H1 (cell line): ENCODE measurements around the gene PRDM10. TPM values are rescaled to one million over a fixed set of nuclear protein-coding genes. Genes with fewer than 3 reads are reported as not detected.

Experiments used
- CTCF ChIA-PET: fragments of 300-600 bp; sonication (Branson Sonifier 250); formaldehyde crosslinking; loops from one replicate; lab custom pipeline; 2021; ENCODE audit not compliant: partially characterized antibody; lab: Charles Lee
- POLR2A ChIA-PET: fragments of 300-600 bp; sonication (Branson Sonifier 250); formaldehyde crosslinking; loops from one replicate; lab custom pipeline; 2021; ENCODE audit warnings: inconsistent platforms; ENCODE audit not compliant: partially characterized antibody; lab: Charles Lee
- DNase-seq, 2 experiments: peaks; one replicate each; pipeline versions ENCODE4 v3.0.0 to v3.0.0-alpha.2; 2010 to 2022; ENCODE audit warnings: low spot score in 2 of 2, low read depth in 1 of 2, mixed read lengths in 1 of 2
- FAIRE-seq: peaks from 2 replicates; lab custom pipeline; 2011; peaks lifted over from hg19 to GRCh38; lab: Jason Lieb, UNC
- H2AFZ ChIP-seq: 2 replicates; pipeline ENCODE4 v1.8.1; 2012; ENCODE audit warnings: low read length, inconsistent platforms
- H2AK5ac ChIP-seq: 2 replicates; pipeline ENCODE4 v1.6.1; 2013; ENCODE audit warnings: low read depth, low read length
- H2BK120ac ChIP-seq: replicated peaks from 2 replicates; pipeline ENCODE3; 2013; ENCODE audit warnings: low read depth, low read length, inconsistent platforms
- H2BK12ac ChIP-seq: 2 replicates; pipeline ENCODE4 v1.6.1; 2013; ENCODE audit warnings: low read depth, low read length
- H2BK15ac ChIP-seq: 2 replicates; pipeline ENCODE4 v1.6.1; 2013; ENCODE audit warnings: low read length
- H2BK20ac ChIP-seq: 2 replicates; pipeline ENCODE4 v1.6.1; 2013; ENCODE audit warnings: low read length
- H2BK5ac ChIP-seq: 2 replicates; pipeline ENCODE4 v1.6.1; 2013; ENCODE audit warnings: low read depth, low read length
- H3K14ac ChIP-seq: 2 replicates; pipeline ENCODE4 v1.6.1; 2013; ENCODE audit warnings: inconsistent platforms; ENCODE audit not compliant: insufficient read length
- H3K18ac ChIP-seq: 2 replicates; pipeline ENCODE4 v1.6.1; 2013; ENCODE audit warnings: low read length; ENCODE audit errors: extremely low read depth
- H3K23ac ChIP-seq: 2 replicates; pipeline ENCODE4 v1.6.1; 2013; ENCODE audit warnings: inconsistent platforms; ENCODE audit not compliant: insufficient read length
- H3K23me2 ChIP-seq: 2 replicates; pipeline ENCODE4 v1.6.1; 2013; ENCODE audit warnings: low read depth, low read length
- H3K27ac ChIP-seq: 2 replicates; pipeline ENCODE4 v1.6.1; 2011; ENCODE audit warnings: low read depth, low read length, inconsistent platforms
- H3K27me3 ChIP-seq, 4 experiments: replicated peaks in 1 of 4; 1 replicate in 1 of 4; 2 replicates in 3 of 4; pipeline versions ENCODE4 v1.6.1 to v1.8.1; 2011 to 2013; ENCODE audit warnings: low read length in 3 of 4, mild to moderate bottlenecking in 3 of 4, inconsistent platforms in 2 of 4, mixed read lengths in 2 of 4, moderate library complexity in 1 of 4; ENCODE audit not compliant: control insufficient read depth in 3 of 4, insufficient read depth in 3 of 4; ENCODE audit errors: extremely low read depth in 1 of 4
- H3K36me3 ChIP-seq, 4 experiments: 2 replicates each; pipeline versions ENCODE4 v1.6.1 to v1.8.1; 2011 to 2013; ENCODE audit warnings: mild to moderate bottlenecking in 4 of 4, low read length in 3 of 4, moderate library complexity in 2 of 4, control low read depth in 1 of 4, inconsistent platforms in 1 of 4; ENCODE audit not compliant: insufficient read depth in 4 of 4, control insufficient read depth in 2 of 4
- H3K4ac ChIP-seq: replicated peaks from 2 replicates; pipeline ENCODE3; 2013; ENCODE audit warnings: low read length, low read depth, mixed read lengths, inconsistent platforms; ENCODE audit not compliant: insufficient read length
- H3K4me1 ChIP-seq, 4 experiments: replicated peaks in 1 of 4; 1 replicate in 1 of 4; 2 replicates in 3 of 4; pipeline versions ENCODE4 v1.6.1 to v1.8.1; 2011 to 2013; ENCODE audit warnings: low read length in 3 of 4, inconsistent platforms in 2 of 4, mixed read lengths in 1 of 4; ENCODE audit not compliant: insufficient read depth in 4 of 4, control insufficient read depth in 3 of 4
- H3K4me2 ChIP-seq, 2 experiments: 2 replicates each; pipeline versions ENCODE4 v1.6.1 to v1.8.1; 2011 to 2013; ENCODE audit warnings: low read depth in 2 of 2, low read length in 2 of 2, control low read depth in 1 of 2, inconsistent platforms in 1 of 2, mild to moderate bottlenecking in 1 of 2; ENCODE audit not compliant: insufficient read depth in 1 of 2
- H3K4me3 ChIP-seq, 4 experiments: fragments of 200-600, 300-600 bp in 1 of 4; sonication (generic), shearing (Covaris generic), sonication (Bioruptor Twin) in 1 of 4; 2 replicates each; pipeline versions ENCODE4 v1.5.1 to v1.8.1; 2011 to 2016; ENCODE audit warnings: low read length in 4 of 4, low read depth in 3 of 4, control low read depth in 2 of 4, inconsistent platforms in 2 of 4, mild to moderate bottlenecking in 2 of 4, mixed read lengths in 1 of 4, moderate library complexity in 1 of 4; ENCODE audit not compliant: insufficient read depth in 2 of 4; ENCODE audit errors: extremely low read depth in 1 of 4
- H3K56ac ChIP-seq: replicated peaks from 2 replicates; pipeline ENCODE3; 2013; ENCODE audit warnings: low read depth, mild to moderate bottlenecking, mixed read lengths, low read length, inconsistent platforms; ENCODE audit not compliant: insufficient read length
- H3K79me1 ChIP-seq: 2 replicates; pipeline ENCODE4 v1.6.1; 2013; ENCODE audit warnings: low read depth, low read length, control low read depth
- H3K79me2 ChIP-seq, 2 experiments: 2 replicates each; pipeline versions ENCODE4 v1.6.1 to v1.8.1; 2012 to 2013; ENCODE audit warnings: low read length in 2 of 2, mild to moderate bottlenecking in 2 of 2, inconsistent platforms in 1 of 2; ENCODE audit not compliant: insufficient read depth in 2 of 2, control insufficient read depth in 1 of 2
- H3K9ac ChIP-seq, 4 experiments: replicated peaks in 1 of 4; 1 replicate in 1 of 4; 2 replicates in 3 of 4; pipeline versions ENCODE4 v1.6.1 to v1.8.1; 2011 to 2013; ENCODE audit warnings: low read depth in 3 of 4, low read length in 3 of 4, control low read depth in 2 of 4, mild to moderate bottlenecking in 2 of 4, moderate library complexity in 2 of 4, inconsistent platforms in 1 of 4; ENCODE audit errors: extremely low read depth in 1 of 4
- H3K9me3 ChIP-seq, 2 experiments: 2 replicates each; pipeline versions ENCODE4 v1.6.1 to v1.8.1; 2012 to 2013; ENCODE audit warnings: mild to moderate bottlenecking in 2 of 2, moderate library complexity in 2 of 2, control low read depth in 1 of 2, inconsistent platforms in 1 of 2, low read depth in 1 of 2, low read length in 1 of 2, mixed read lengths in 1 of 2; ENCODE audit not compliant: insufficient read depth in 2 of 2
- H4K20me1 ChIP-seq, 2 experiments: replicated peaks in 1 of 2; 2 replicates each; pipeline versions ENCODE3 to v1.8.1; 2011 to 2013; ENCODE audit warnings: inconsistent platforms in 2 of 2, low read length in 2 of 2, mild to moderate bottlenecking in 1 of 2; ENCODE audit not compliant: insufficient read depth in 2 of 2, control insufficient read depth in 1 of 2
- H4K5ac ChIP-seq: 2 replicates; pipeline ENCODE4 v1.6.1; 2013; ENCODE audit warnings: low read length, low read depth, mixed read lengths, inconsistent platforms; ENCODE audit not compliant: insufficient read length
- H4K8ac ChIP-seq: 2 replicates; pipeline ENCODE4 v1.8.0; 2013; ENCODE audit warnings: mild to moderate bottlenecking, moderate library complexity, low read length, inconsistent platforms; ENCODE audit not compliant: insufficient read depth; ENCODE audit errors: extremely low read depth
- H4K91ac ChIP-seq: replicated peaks from 2 replicates; pipeline ENCODE3; 2013; ENCODE audit warnings: low read length, mixed read lengths, inconsistent platforms; ENCODE audit not compliant: insufficient read length
- CTBP2 ChIP-seq: IDR thresholded peaks from 2 replicates; pipeline ENCODE4 v1.7.0; 2011; ENCODE audit warnings: borderline replicate concordance, mild to moderate bottlenecking, moderate library complexity, mixed read lengths, low read length; ENCODE audit not compliant: insufficient read depth, insufficient read length
- EGR1 ChIP-seq: IDR thresholded peaks from 2 replicates; pipeline ENCODE4 v1.6.1; 2011; ENCODE audit warnings: low read depth, low read length, borderline replicate concordance
- GABPA ChIP-seq: IDR thresholded peaks from 2 replicates; pipeline ENCODE4 v1.6.1; 2011; ENCODE audit warnings: mild to moderate bottlenecking, low read length, moderate library complexity, borderline replicate concordance; ENCODE audit not compliant: insufficient read depth
- GTF2F1 ChIP-seq: IDR thresholded peaks from 2 replicates; pipeline ENCODE4 v1.6.1; 2012; ENCODE audit warnings: low read depth, low read length, improper control_type of control experiment, borderline replicate concordance
- JUND ChIP-seq: IDR thresholded peaks from 2 replicates; pipeline ENCODE4 v1.6.1; 2011; ENCODE audit warnings: mild to moderate bottlenecking, improper control_type of control experiment, low read length
- KDM4A ChIP-seq: IDR thresholded peaks from one replicate; pipeline ENCODE4 v1.7.1; 2012; ENCODE audit warnings: low read depth, mild to moderate bottlenecking, moderate library complexity, low read length, inconsistent platforms; ENCODE audit not compliant: severe bottlenecking
- NRF1 ChIP-seq: IDR thresholded peaks from 2 replicates; pipeline ENCODE4 v1.6.1; 2011; ENCODE audit warnings: mild to moderate bottlenecking, low read depth, low read length, improper control_type of control experiment
- RFX5 ChIP-seq: IDR thresholded peaks from 2 replicates; pipeline ENCODE4 v1.6.1; 2011; ENCODE audit warnings: low read depth, low read length, improper control_type of control experiment, borderline replicate concordance
- SP4 ChIP-seq: IDR thresholded peaks from 2 replicates; pipeline ENCODE4 v1.6.1; 2012; ENCODE audit warnings: low read length, inconsistent platforms
- SUZ12 ChIP-seq: fragments of 200-600 bp; sonication (generic); IDR thresholded peaks from 2 replicates; pipeline ENCODE4 v1.6.1; 2012; ENCODE audit warnings: mild to moderate bottlenecking, inconsistent platforms, low read length, moderate library complexity, mixed read lengths
- TEAD4 ChIP-seq: IDR thresholded peaks from 2 replicates; pipeline ENCODE4 v1.6.1; 2012; ENCODE audit warnings: low read depth, low read length, inconsistent platforms, mixed read lengths
- ZNF274 ChIP-seq: IDR thresholded peaks from 2 replicates; pipeline ENCODE4 v1.7.0; 2012; ENCODE audit warnings: low read length, borderline replicate concordance; ENCODE audit errors: extremely low read depth
- WGBS, 2 experiments: shearing (Covaris generic) in 1 of 2; methylation state at CpG; one replicate each; pipeline versions ENCODE4 v1.1.6 to v1.1.7; 2013 to 2015; ENCODE audit warnings: low lambda C conversion rate in 2 of 2, mixed read lengths in 2 of 2, inconsistent platforms in 1 of 2, low coverage in 1 of 2, missing lambda C conversion rate in 1 of 2; ENCODE audit not compliant: insufficient replicate concordance in 2 of 2, insufficient coverage in 1 of 2, insufficient read length in 1 of 2; ENCODE audit errors: extremely low coverage in 1 of 2, missing lambda C conversion rate in 1 of 2; 5-methylcytosine and 5-hydroxymethylcytosine counted together
- polyA plus RNA-seq, 7 experiments: library from polyadenylated mRNA; depleted of rRNA in 3 of 7; stranded (reverse) in 5 of 7; unstranded in 2 of 7; fragments of >200 nt in 5 of 7; fragments of 200-250 nt in 2 of 7; gene quantifications; 1 replicate in 5 of 7; 2 replicates in 1 of 7; 4 replicates in 1 of 7; pipeline versions ENCODE4 v1.2.1 to v1.2.3, GENCODE V29; 2011 to 2013; ENCODE audit warnings: missing spikeins in 2 of 7, mixed read lengths in 2 of 7
- total RNA-seq: library from RNA; stranded (reverse); fragmentation: NEBNext Ultra II Directional; extraction: Animal tissue kit (Norgen Biotek cat#: 25700); gene quantifications from 2 replicates; pipeline ENCODE4 v1.2.1, GENCODE V29; 2021
- TF ChIP-seq, protein P1 (sequence below): IDR thresholded peaks from 2 replicates; pipeline ENCODE4 v1.6.1; 2012; ENCODE audit warnings: inconsistent platforms

PRDM10 gene
- total and polyA plus RNA-seq, 2 of the 8 experiments (the other 6 are each of a cell fraction or from before 2014, with no cell fraction given) = 15.5 to 19.2 TPM

DNA sequence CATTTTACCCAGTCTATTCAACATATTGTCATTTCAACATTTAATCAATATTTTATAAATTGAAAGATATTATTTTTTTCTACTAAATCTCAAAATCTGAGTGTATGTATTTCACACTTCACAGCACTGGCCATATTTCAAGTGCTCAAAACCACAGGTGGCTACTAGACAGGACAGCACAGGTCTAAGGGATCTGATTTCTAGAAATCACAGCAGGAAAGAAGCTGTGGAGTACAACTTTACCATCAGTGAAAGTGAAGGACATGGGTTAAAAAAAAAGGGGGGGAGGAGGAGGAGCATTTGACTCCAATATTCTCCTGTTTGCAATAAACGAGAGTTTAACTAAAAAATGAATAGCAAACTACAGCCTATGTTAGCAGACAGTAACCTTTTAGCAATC is 4.5 kb downstream of the PRDM10 start:
- H2BK5ac ChIP-seq = no peak overlapping the region
- H3K18ac ChIP-seq = no peak overlapping the region
- no peak overlapping the region for H3K4ac ChIP-seq
- CTCF ChIA-PET = interaction anchor here (1.1 to 1.3 kb wide), 2 partner anchors 51 to 87 kb away, joined by 3 to 4 read pairs; no protein-coding TSS in a partner anchor
- no peak overlapping the region for H3K14ac ChIP-seq
- WGBS, 2 experiments = 68% methylated on average over 1 of the region's 1 CpG; no CpG with 5 or more reads in 1 of the 2 experiments
- peaks cover 0 to 4% of the 10 kb centered on the region in 2 experiments for H4K20me1 ChIP-seq
- TF ChIP-seq KDM4A (no peak), EGR1 (no peak), GTF2F1 (no peak), SUZ12 (no peak), SP4 (no peak), TEAD4 (no peak), GABPA (no peak), NRF1 (no peak), CTBP2 (no peak), RFX5 (no peak), ZNF274 (no peak), JUND (no peak)
- TF ChIP-seq, protein P1, sequence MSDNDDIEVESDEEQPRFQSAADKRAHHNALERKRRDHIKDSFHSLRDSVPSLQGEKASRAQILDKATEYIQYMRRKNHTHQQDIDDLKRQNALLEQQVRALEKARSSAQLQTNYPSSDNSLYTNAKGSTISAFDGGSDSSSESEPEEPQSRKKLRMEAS = no peak
- H2AFZ ChIP-seq = no peak overlapping the region
- H3K23ac ChIP-seq = no peak overlapping the region
- no peak overlapping the region for H3K4me3 ChIP-seq
- FAIRE-seq = no peak
- no peaks in the 10 kb centered on the region for H3K27me3 ChIP-seq
- H3K79me2 ChIP-seq = peaks cover 4 to 64% of the 10 kb centered on the region in 2 experiments
- H3K79me1 ChIP-seq = no peaks in the 10 kb centered on the region; the same call in 1 of the 2 replicates
- H3K27ac ChIP-seq = no peak overlapping the region
- H3K9me3 ChIP-seq = no peaks in the 10 kb centered on the region
- H3K4me1 ChIP-seq = peaks cover 0 to 2% (median 0%) of the 10 kb centered on the region in 4 experiments; a peak in 3 of 7 replicates
- no peak overlapping the region for H2BK15ac ChIP-seq
- H2BK20ac ChIP-seq = no peak overlapping the region
- no peak overlapping the region for H2AK5ac ChIP-seq
- H4K5ac ChIP-seq = no peak overlapping the region
- no peak overlapping the region for H3K56ac ChIP-seq
- no peak overlapping the region for H3K9ac ChIP-seq
- POLR2A ChIA-PET = no interaction called here
- H3K23me2 ChIP-seq = peaks cover 7% of the 10 kb centered on the region; the same call in 1 of the 2 replicates
- H3K36me3 ChIP-seq = no peaks in the 10 kb centered on the region
- no peak for DNase-seq
- no peak overlapping the region for H2BK12ac ChIP-seq
- no peak overlapping the region for H3K4me2 ChIP-seq
- no peak overlapping the region for H4K8ac ChIP-seq
- H2BK120ac ChIP-seq = no peak overlapping the region
- no peak overlapping the region for H4K91ac ChIP-seq
